DOHH2 (cell line): Measurements from ENCODE around the gene MAGI1.

ENCODE experiments used
- H3F3A ChIP-seq: fragments of 200-600 bp; sonication (generic), shearing (Covaris generic); 2 replicates; pipeline ENCODE4 v1.6.0; 2016; ENCODE audit warnings: antibody characterized with exemption, mild to moderate bottlenecking; ENCODE audit not compliant: control insufficient read depth, insufficient read depth
- H3K27ac ChIP-seq: fragments of 200-600 bp; sonication (generic); 2 replicates; pipeline ENCODE4 v1.5.1; 2014; ENCODE audit warnings: low read depth, mild to moderate bottlenecking, low read length, moderate library complexity
- H3K27me3 ChIP-seq: fragments of 200-600 bp; sonication (generic); 2 replicates; pipeline ENCODE4 v1.6.1; 2014; ENCODE audit warnings: mild to moderate bottlenecking, low read length, mixed read lengths; ENCODE audit not compliant: control insufficient read depth
- H3K36me3 ChIP-seq: fragments of 200-600 bp; sonication (generic); 2 replicates; pipeline ENCODE4 v1.6.1; 2014; ENCODE audit warnings: mild to moderate bottlenecking, low read length, moderate library complexity, mixed read lengths; ENCODE audit not compliant: control insufficient read depth
- H3K4me1 ChIP-seq: fragments of 200-600 bp; sonication (generic); 2 replicates; pipeline ENCODE4 v1.6.1; 2014; ENCODE audit warnings: mild to moderate bottlenecking, low read length, mixed read lengths; ENCODE audit not compliant: control insufficient read depth
- H3K4me2 ChIP-seq: fragments of 200-600 bp; sonication (generic); 2 replicates; pipeline ENCODE4 v1.6.0; 2014; ENCODE audit warnings: mild to moderate bottlenecking, low read length, moderate library complexity
- H3K4me3 ChIP-seq: fragments of 200-600 bp; sonication (generic); 2 replicates; pipeline ENCODE4 v1.5.1; 2014; ENCODE audit warnings: mild to moderate bottlenecking, low read length, mixed read lengths
- H3K79me2 ChIP-seq: fragments of 200-600 bp; sonication (generic); 2 replicates; pipeline ENCODE4 v1.6.1; 2014; ENCODE audit warnings: mild to moderate bottlenecking, low read length, mixed read lengths; ENCODE audit not compliant: control insufficient read depth
- H3K9me2 ChIP-seq: fragments of 200-600 bp; sonication (generic); replicated peaks from 2 replicates; pipeline ENCODE4 v1.6.1; 2014; ENCODE audit warnings: mild to moderate bottlenecking, low read length, mixed read lengths; ENCODE audit not compliant: control insufficient read depth
- H3K9me3 ChIP-seq: fragments of 200-600 bp; sonication (generic); 2 replicates; pipeline ENCODE4 v1.6.1; 2014; ENCODE audit warnings: antibody characterized with exemption, low read length, mixed read lengths; ENCODE audit not compliant: control insufficient read depth, insufficient read depth
- H4K20me1 ChIP-seq: fragments of 200-600 bp; sonication (generic); 2 replicates; pipeline ENCODE4 v1.6.0; 2014; ENCODE audit warnings: low read depth, mild to moderate bottlenecking, antibody characterized with exemption, low read length, moderate library complexity; ENCODE audit not compliant: control insufficient read depth, insufficient read depth
- EZH2phosphoT487 ChIP-seq: fragments of 200-600 bp; sonication (generic); IDR thresholded peaks from 2 replicates; pipeline ENCODE4 v1.6.1; 2017; ENCODE audit warnings: borderline replicate concordance, mild to moderate bottlenecking, antibody characterized with exemption, low read length, moderate library complexity, mixed read lengths
- TF ChIP-seq, protein P1 (sequence below): fragments of 200-600 bp; sonication (generic); IDR thresholded peaks from one replicate; pipeline ENCODE4 v1.5.1; 2014; ENCODE audit warnings: antibody characterized with exemption, mild to moderate bottlenecking, low read depth, low read length; ENCODE audit not compliant: poor library complexity, severe bottlenecking

The MAGI1 gene

DNA sequence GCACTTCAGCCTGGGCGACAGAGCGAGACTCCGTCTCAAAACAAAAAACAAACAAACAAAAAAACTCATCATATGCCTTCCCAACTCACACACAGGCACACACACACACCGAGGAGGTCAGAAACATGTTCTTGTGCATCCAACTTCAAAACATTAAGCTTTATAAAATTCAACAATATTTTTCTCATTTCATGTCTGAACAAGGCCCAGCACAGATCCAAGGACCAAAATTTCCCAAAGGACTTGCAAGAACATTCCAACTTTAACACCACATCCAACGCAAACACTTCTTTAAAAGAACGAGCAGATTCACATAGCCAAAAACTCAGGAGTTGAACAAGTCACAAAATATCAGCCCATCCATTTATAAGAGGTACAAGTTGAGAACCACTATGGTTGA is 148.4 kb downstream of the MAGI1 start:
- H3K79me2 ChIP-seq, result no peaks in the 10 kb centered on the region

GRCh38 chr3:65889707-65890099 is 149.0 kb downstream of the MAGI1 start:
- H3K4me2 ChIP-seq, result no peak overlapping the region
- no peak overlapping the region for H3K4me3 ChIP-seq
- H3K36me3 ChIP-seq, result no peaks in the 10 kb centered on the region
- no peaks in the 10 kb centered on the region for H4K20me1 ChIP-seq
- no peaks in the 10 kb centered on the region for H3K9me3 ChIP-seq
- TF ChIP-seq EZH2phosphoT487, result no peak
- TF ChIP-seq, protein P1, sequence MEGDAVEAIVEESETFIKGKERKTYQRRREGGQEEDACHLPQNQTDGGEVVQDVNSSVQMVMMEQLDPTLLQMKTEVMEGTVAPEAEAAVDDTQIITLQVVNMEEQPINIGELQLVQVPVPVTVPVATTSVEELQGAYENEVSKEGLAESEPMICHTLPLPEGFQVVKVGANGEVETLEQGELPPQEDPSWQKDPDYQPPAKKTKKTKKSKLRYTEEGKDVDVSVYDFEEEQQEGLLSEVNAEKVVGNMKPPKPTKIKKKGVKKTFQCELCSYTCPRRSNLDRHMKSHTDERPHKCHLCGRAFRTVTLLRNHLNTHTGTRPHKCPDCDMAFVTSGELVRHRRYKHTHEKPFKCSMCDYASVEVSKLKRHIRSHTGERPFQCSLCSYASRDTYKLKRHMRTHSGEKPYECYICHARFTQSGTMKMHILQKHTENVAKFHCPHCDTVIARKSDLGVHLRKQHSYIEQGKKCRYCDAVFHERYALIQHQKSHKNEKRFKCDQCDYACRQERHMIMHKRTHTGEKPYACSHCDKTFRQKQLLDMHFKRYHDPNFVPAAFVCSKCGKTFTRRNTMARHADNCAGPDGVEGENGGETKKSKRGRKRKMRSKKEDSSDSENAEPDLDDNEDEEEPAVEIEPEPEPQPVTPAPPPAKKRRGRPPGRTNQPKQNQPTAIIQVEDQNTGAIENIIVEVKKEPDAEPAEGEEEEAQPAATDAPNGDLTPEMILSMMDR, result no peak
- H3K27me3 ChIP-seq, result no peaks in the 10 kb centered on the region
- no peaks in the 10 kb centered on the region for H3K79me2 ChIP-seq
- no peak overlapping the region for H3K27ac ChIP-seq
- no peaks in the 10 kb centered on the region for H3K4me1 ChIP-seq
- no peaks in the 10 kb centered on the region for H3K9me2 ChIP-seq
- no peaks in the 10 kb centered on the region for H3F3A ChIP-seq

More for the DNA sequence above, 148.4 kb downstream of the MAGI1 start:
- H3K9me3 ChIP-seq, result no peaks in the 10 kb centered on the region
- no peak overlapping the region for H3K27ac ChIP-seq
- H3K36me3 ChIP-seq, result no peaks in the 10 kb centered on the region
- TF ChIP-seq, protein P1, result no peak
- no peak for TF ChIP-seq EZH2phosphoT487
- H3K9me2 ChIP-seq, result no peaks in the 10 kb centered on the region
- no peaks in the 10 kb centered on the region for H3F3A ChIP-seq
- no peaks in the 10 kb centered on the region for H4K20me1 ChIP-seq
- no peak overlapping the region for H3K4me2 ChIP-seq
- no peak overlapping the region for H3K4me3 ChIP-seq
- H3K4me1 ChIP-seq, result no peaks in the 10 kb centered on the region
- no peaks in the 10 kb centered on the region for H3K27me3 ChIP-seq

GRCh38 chr3:65888980-65889706 is 149.6 kb downstream of the MAGI1 start:
- no peaks in the 10 kb centered on the region for H3K4me1 ChIP-seq
- no peak overlapping the region for H3K27ac ChIP-seq
- H3K79me2 ChIP-seq, result no peaks in the 10 kb centered on the region
- no peak overlapping the region for H3K4me2 ChIP-seq
- no peaks in the 10 kb centered on the region for H4K20me1 ChIP-seq
- no peak for TF ChIP-seq EZH2phosphoT487
- no peaks in the 10 kb centered on the region for H3K36me3 ChIP-seq
- no peak overlapping the region for H3K4me3 ChIP-seq
- H3K27me3 ChIP-seq, result no peaks in the 10 kb centered on the region
- no peaks in the 10 kb centered on the region for H3F3A ChIP-seq
- H3K9me3 ChIP-seq, result no peaks in the 10 kb centered on the region
- H3K9me2 ChIP-seq, result no peaks in the 10 kb centered on the region

- Histone ChIP-seq H3K27ac (no peak overlapping the region), H3K4me2 (no peak overlapping the region), H3K4me1 (no peaks in the 10 kb centered on the region), H3K9me2 (no peaks in the 10 kb centered on the region), H3K36me3 (no peaks in the 10 kb centered on the region), H3K9me3 (no peaks in the 10 kb centered on the region), H3F3A (no peaks in the 10 kb centered on the region), H3K4me3 (no peak overlapping the region), H4K20me1 (no peaks in the 10 kb centered on the region), H3K79me2 (no peaks in the 10 kb centered on the region), H3K27me3 (no peaks in the 10 kb centered on the region)
- TF ChIP-seq, protein P1, result no peak
- TF ChIP-seq EZH2phosphoT487, result no peak
Observed at GRCh38 chr3:65888196-65888595, 150.5 kb downstream of the MAGI1 start.
